IMR-90 (cell line): Measurements from ENCODE around the gene URB1. TPM values are rescaled to one million over a fixed set of nuclear protein-coding genes. Genes with fewer than 3 reads are reported as not detected.

Source experiments
- ATAC-seq: fragments of 200-7000 bp; cut with Tn5 transposase; 2 replicates; pipeline ENCODE4 v1.9.1; 2020; ENCODE audit warnings: low read depth, mild to moderate bottlenecking, moderate library complexity
- BruUV-seq: library from RNA; stranded (reverse); fragments of 400-500 nt; replicated peaks from 2 replicates; lab custom pipeline; 2021; lab: Mats Ljungman, UMichigan
- CTCF ChIA-PET: fragments of 300-600 bp; formaldehyde crosslinking; extraction: SDS; loops from one replicate; lab custom pipeline; 2021; ENCODE audit warnings: antibody characterized with exemption; lab: Yijun Ruan, JAX
- POLR2A ChIA-PET: fragments of 300-600 bp; sonication (Branson Sonifier 250); formaldehyde crosslinking; loops from one replicate; lab custom pipeline; 2022; ENCODE audit warnings: antibody characterized with exemption; ENCODE audit not compliant: unreplicated experiment; lab: Charles Lee
- DNase-seq: peaks from one replicate; pipeline ENCODE4 v3.0.0; 2013
- H2AFZ ChIP-seq: replicated peaks from 2 replicates; pipeline ENCODE3; 2013; ENCODE audit warnings: low read length, mild to moderate bottlenecking; ENCODE audit not compliant: poor library complexity
- H2AK5ac ChIP-seq: 2 replicates; pipeline ENCODE4 v1.6.1; 2013; ENCODE audit warnings: low read depth, low read length, inconsistent platforms
- H2AK9ac ChIP-seq: replicated peaks from 2 replicates; pipeline ENCODE3; 2013; ENCODE audit warnings: mild to moderate bottlenecking, low read depth, low read length, moderate library complexity; ENCODE audit not compliant: poor library complexity
- H2BK120ac ChIP-seq: 2 replicates; pipeline ENCODE4 v1.6.1; 2013; ENCODE audit warnings: low read depth, low read length, inconsistent platforms
- H2BK15ac ChIP-seq: 3 replicates; pipeline ENCODE4 v1.6.1; 2013; ENCODE audit warnings: low read depth, low read length, inconsistent platforms
- H2BK20ac ChIP-seq: 2 replicates; pipeline ENCODE4 v1.6.1; 2013; ENCODE audit warnings: low read depth, mild to moderate bottlenecking, inconsistent platforms, low read length, moderate library complexity
- H2BK5ac ChIP-seq: 2 replicates; pipeline ENCODE4 v1.6.1; 2013; ENCODE audit warnings: mild to moderate bottlenecking, low read depth, low read length, inconsistent platforms; ENCODE audit not compliant: poor library complexity, severe bottlenecking
- H3K14ac ChIP-seq: replicated peaks from 2 replicates; pipeline ENCODE4 v1.6.1; 2013; ENCODE audit warnings: low read depth, low read length, inconsistent platforms
- H3K18ac ChIP-seq: 2 replicates; pipeline ENCODE4 v1.6.1; 2013; ENCODE audit warnings: low read depth, low read length, control low read depth
- H3K23ac ChIP-seq: 2 replicates; pipeline ENCODE4 v1.6.1; 2013; ENCODE audit warnings: low read depth, low read length, inconsistent platforms
- H3K27ac ChIP-seq: 2 replicates; pipeline ENCODE4 v1.5.1; 2013; ENCODE audit warnings: mild to moderate bottlenecking, control low read depth, low read length; ENCODE audit not compliant: insufficient read depth
- H3K27me3 ChIP-seq: 2 replicates; pipeline ENCODE4 v1.6.1; 2013; ENCODE audit warnings: low read length; ENCODE audit not compliant: control insufficient read depth, insufficient read depth
- H3K36me3 ChIP-seq: 2 replicates; pipeline ENCODE4 v1.6.1; 2013; ENCODE audit warnings: low read length, mixed read lengths; ENCODE audit not compliant: control insufficient read depth, insufficient read depth
- H3K4ac ChIP-seq: 2 replicates; pipeline ENCODE4 v1.6.1; 2013; ENCODE audit warnings: low read depth, low read length, inconsistent platforms
- H3K4me1 ChIP-seq: 2 replicates; pipeline ENCODE4 v1.6.1; 2013; ENCODE audit warnings: low read length, mixed read lengths; ENCODE audit not compliant: control insufficient read depth, insufficient read depth
- H3K4me2 ChIP-seq: 2 replicates; pipeline ENCODE4 v1.6.1; 2013; ENCODE audit warnings: low read depth, mild to moderate bottlenecking, control low read depth, low read length, moderate library complexity
- H3K4me3 ChIP-seq: 2 replicates; pipeline ENCODE4 v1.5.1; 2013; ENCODE audit warnings: low read depth, mild to moderate bottlenecking, control low read depth, low read length, moderate library complexity; ENCODE audit not compliant: insufficient read depth
- H3K56ac ChIP-seq: 2 replicates; pipeline ENCODE4 v1.6.1; 2013; ENCODE audit warnings: low read length, inconsistent platforms; ENCODE audit not compliant: insufficient read depth; ENCODE audit errors: extremely low read depth
- H3K79me1 ChIP-seq, 2 experiments: 2 replicates each; pipeline ENCODE4 v1.6.1; 2013; ENCODE audit warnings: low read length in 2 of 2, inconsistent platforms in 1 of 2, low read depth in 1 of 2
- H3K9ac ChIP-seq: 2 replicates; pipeline ENCODE4 v1.6.1; 2013; ENCODE audit warnings: low read depth, low read length, control low read depth
- H3K9me1 ChIP-seq: 2 replicates; pipeline ENCODE4 v1.6.1; 2013; ENCODE audit warnings: low read length, inconsistent platforms; ENCODE audit not compliant: insufficient read depth
- H3K9me3 ChIP-seq: 2 replicates; pipeline ENCODE4 v1.6.1; 2013; ENCODE audit warnings: low read length; ENCODE audit not compliant: control insufficient read depth, insufficient read depth
- H4K20me1 ChIP-seq: 2 replicates; pipeline ENCODE4 v1.6.1; 2013; ENCODE audit warnings: low read length, inconsistent platforms; ENCODE audit not compliant: insufficient read depth
- H4K5ac ChIP-seq: 2 replicates; pipeline ENCODE4 v1.6.1; 2013; ENCODE audit warnings: mild to moderate bottlenecking, low read depth, low read length, control low read depth
- H4K8ac ChIP-seq, 2 experiments: 2 replicates each; pipeline ENCODE4 v1.6.1; 2013; ENCODE audit warnings: low read depth in 2 of 2, low read length in 2 of 2, control low read depth in 1 of 2, inconsistent platforms in 1 of 2
- H4K91ac ChIP-seq: 2 replicates; pipeline ENCODE4 v1.6.1; 2013; ENCODE audit warnings: low read depth, low read length, inconsistent platforms; ENCODE audit not compliant: insufficient read depth
- CHD1 ChIP-seq: IDR thresholded peaks from 2 replicates; pipeline ENCODE4 v1.6.1; 2012; ENCODE audit warnings: low read depth, low read length, improper control_type of control experiment
- POLR2A ChIP-seq: IDR thresholded peaks from 2 replicates; pipeline ENCODE4 v1.6.1; 2012; ENCODE audit warnings: mild to moderate bottlenecking, low read depth, low read length
- RAD21 ChIP-seq: IDR thresholded peaks from 2 replicates; pipeline ENCODE4 v1.6.1; 2012; ENCODE audit warnings: low read length, improper control_type of control experiment
- WGBS, 2 experiments: methylation state at CpG; one replicate each; pipeline versions ENCODE4 v1.1.5 to v1.1.7; 2013; ENCODE audit warnings: missing lambda C conversion rate in 2 of 2; ENCODE audit not compliant: insufficient read length in 1 of 2; ENCODE audit errors: extremely low coverage in 2 of 2; 5-methylcytosine and 5-hydroxymethylcytosine counted together
- dilution Hi-C: fragments of 300-500 bp; cut with HindIII; formaldehyde crosslinking; loops from one replicate; pipeline ENCODE4 v1.14.3; 2018; ENCODE audit warnings: low sequenced_read_pairs; ENCODE audit not compliant: unreplicated experiment
- in situ Hi-C: fragments of 300-500 bp; cut with MboI; formaldehyde crosslinking; loops from 3 replicates; pipeline ENCODE4 v1.14.3; 2019; ENCODE audit warnings: low sequenced_read_pairs, inconsistent platforms, mixed read lengths
- intact Hi-C: fragments of 100-400 bp; cut with micrococcal nuclease; formaldehyde crosslinking; loops from 2 replicates; pipeline ENCODE4 v1.10.0; 2022
- polyA plus RNA-seq, 3 experiments: library from polyadenylated mRNA; depleted of rRNA; stranded (reverse); fragments of >200 nt; gene quantifications; 2 replicates each; pipeline ENCODE4 v1.2.3, GENCODE V29; 2012; ENCODE audit warnings: low replicate concordance in 1 of 3
- total RNA-seq: library from RNA; depleted of rRNA; stranded (reverse); fragments of >200 nt; gene quantifications from 2 replicates; pipeline ENCODE4 v1.2.3, GENCODE V29; 2012

Gene URB1
- total and polyA plus RNA-seq, 2 of the 4 experiments (the other 2 are of a cell fraction): 9.2 to 12.7 TPM

DNA sequence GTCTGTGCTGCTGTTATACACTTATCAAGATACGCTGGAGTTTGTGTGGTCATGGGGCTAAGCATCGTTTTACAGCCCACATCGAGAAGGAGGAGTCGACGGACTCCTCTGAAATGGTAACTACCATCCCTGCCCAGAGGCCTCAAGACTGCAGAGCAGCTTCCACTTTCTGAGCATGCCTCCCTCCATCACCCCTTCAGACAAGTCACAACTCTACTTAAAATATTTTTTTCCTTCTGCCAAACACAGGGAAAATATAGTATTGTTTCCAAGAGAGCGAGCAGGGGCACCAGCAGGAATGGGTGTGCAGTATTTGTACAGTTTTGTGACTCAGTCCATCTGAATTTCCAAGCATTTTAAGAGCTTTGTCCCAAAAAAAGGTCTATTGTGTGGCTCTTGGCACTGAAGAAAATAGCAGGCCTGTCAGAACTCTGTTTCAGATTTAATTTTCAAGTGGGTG is 33.8 kb upstream of the URB1 start:
- intact Hi-C loops: no loop called here
- Histone ChIP-seq H3K23ac (peak overlapping the region; percentile 44; the same call in 1 of the 2 replicates), H3K27me3 (no peaks in the 10 kb centered on the region), H4K91ac (no peak overlapping the region), H2BK20ac (peak overlapping the region; percentile 39), H4K8ac (peak overlapping the region in 1 of 2 experiments; percentile 15; a peak in 2 of 4 replicates), H2BK120ac (peak overlapping the region; percentile 88), H3K27ac (no peak overlapping the region), H3K4me1 (peaks cover 12% of the 10 kb centered on the region), H3K9me1 (peaks cover 6% of the 10 kb centered on the region; the same call in 1 of the 2 replicates), H2BK5ac (no peak overlapping the region), H3K9me3 (no peaks in the 10 kb centered on the region), H2AK5ac (peak overlapping the region; percentile 62), H2BK15ac (no peak overlapping the region), H3K14ac (0 out of 2 replicates have a peak overlapping the region, but pooled peaks have one; percentile 59), H2AFZ (peak overlapping the region; percentile 83), H3K18ac (no peak overlapping the region), H3K4me2 (no peak overlapping the region), H3K4me3 (no peak overlapping the region), H2AK9ac (peak overlapping the region; percentile 73), H3K79me1 (peaks cover 0 to 5% of the 10 kb centered on the region in 2 experiments; a peak in 1 of 4 replicates), H3K36me3 (no peaks in the 10 kb centered on the region), H4K5ac (no peak overlapping the region), H4K20me1 (no peaks in the 10 kb centered on the region), H3K56ac (no peak overlapping the region), H3K9ac (no peak overlapping the region), H3K4ac (peak overlapping the region; percentile 56)
- peak; percentile 43 for DNase-seq
- dilution Hi-C loops: no loop called here
- CTCF ChIA-PET: interaction anchor here (0.6 to 0.7 kb wide), 2 partner anchors 114 to 162 kb away, joined by 3 read pairs; no protein-coding TSS in a partner anchor
- peak; percentile 62 for ATAC-seq
- in situ Hi-C loops: no loop called here
- no CpG with 5 or more reads among the region's 6 CpGs for WGBS, 2 experiments
- no TSS peak for BruUV-seq
- POLR2A ChIA-PET: no interaction called here
- no peak for TF ChIP-seq CHD1
- TF ChIP-seq POLR2A: no peak
- no peak for TF ChIP-seq RAD21
